ENCODE data around the gene LETM1.

Gene LETM1

GRCh38 chr4:1807332-1807777, 48.6 kb downstream of the LETM1 start:
- DNase-seq (ENCODE audit: low read depth in 2 of 2) = no peak

GRCh38 chr4:1806596-1807331, 49.2 kb downstream of the LETM1 start:
- no peak for DNase-seq (ENCODE audit: low read depth in 2 of 2)

DNA sequence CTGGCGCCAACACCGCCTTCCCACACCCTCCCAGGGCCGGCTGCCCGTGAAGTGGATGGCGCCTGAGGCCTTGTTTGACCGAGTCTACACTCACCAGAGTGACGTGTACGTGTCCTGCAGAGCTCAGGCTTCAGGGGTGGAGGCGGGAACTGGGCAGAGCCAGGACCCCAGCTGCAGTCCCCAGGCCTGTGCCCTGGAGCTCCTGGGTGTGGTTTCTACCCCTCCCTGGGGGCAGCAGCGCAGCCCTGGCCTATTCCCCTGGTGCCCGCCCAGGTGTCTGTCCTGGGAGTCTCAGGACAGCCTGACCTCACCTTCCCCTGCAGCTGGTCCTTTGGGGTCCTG, 49.8 kb downstream of the LETM1 start:
- DNase-seq (ENCODE audit: low read depth in 2 of 2) = no peak

DNA sequence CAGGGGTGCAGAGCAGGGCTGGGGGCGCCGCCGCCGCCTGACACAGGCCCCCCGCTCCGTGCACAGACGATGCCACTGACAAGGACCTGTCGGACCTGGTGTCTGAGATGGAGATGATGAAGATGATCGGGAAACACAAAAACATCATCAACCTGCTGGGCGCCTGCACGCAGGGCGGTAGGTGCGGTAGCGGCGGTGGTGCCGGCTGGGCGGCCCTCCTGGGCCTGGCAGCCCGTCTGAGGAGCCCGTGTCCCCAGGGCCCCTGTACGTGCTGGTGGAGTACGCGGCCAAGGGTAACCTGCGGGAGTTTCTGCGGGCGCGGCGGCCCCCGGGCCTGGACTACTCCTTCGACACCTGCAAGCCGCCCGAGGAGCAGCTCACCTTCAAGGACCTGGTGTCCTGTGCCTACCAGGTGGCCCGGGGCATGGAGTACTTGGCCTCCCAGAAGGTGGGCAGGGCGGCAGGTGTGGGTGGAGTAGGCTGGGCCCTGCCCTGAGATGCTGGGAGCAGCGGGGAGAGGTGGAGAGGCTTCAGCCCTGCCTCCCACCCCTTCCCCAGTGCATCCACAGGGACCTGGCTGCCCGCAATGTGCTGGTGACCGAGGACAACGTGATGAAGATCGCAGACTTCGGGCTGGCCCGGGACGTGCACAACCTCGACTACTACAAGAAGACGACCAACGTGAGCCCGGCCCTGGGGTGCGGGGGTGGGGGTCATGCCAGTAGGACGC, 50.3 kb downstream of the LETM1 start:
- DNase-seq (ENCODE audit: low read depth in 2 of 2) = no peak

DNA sequence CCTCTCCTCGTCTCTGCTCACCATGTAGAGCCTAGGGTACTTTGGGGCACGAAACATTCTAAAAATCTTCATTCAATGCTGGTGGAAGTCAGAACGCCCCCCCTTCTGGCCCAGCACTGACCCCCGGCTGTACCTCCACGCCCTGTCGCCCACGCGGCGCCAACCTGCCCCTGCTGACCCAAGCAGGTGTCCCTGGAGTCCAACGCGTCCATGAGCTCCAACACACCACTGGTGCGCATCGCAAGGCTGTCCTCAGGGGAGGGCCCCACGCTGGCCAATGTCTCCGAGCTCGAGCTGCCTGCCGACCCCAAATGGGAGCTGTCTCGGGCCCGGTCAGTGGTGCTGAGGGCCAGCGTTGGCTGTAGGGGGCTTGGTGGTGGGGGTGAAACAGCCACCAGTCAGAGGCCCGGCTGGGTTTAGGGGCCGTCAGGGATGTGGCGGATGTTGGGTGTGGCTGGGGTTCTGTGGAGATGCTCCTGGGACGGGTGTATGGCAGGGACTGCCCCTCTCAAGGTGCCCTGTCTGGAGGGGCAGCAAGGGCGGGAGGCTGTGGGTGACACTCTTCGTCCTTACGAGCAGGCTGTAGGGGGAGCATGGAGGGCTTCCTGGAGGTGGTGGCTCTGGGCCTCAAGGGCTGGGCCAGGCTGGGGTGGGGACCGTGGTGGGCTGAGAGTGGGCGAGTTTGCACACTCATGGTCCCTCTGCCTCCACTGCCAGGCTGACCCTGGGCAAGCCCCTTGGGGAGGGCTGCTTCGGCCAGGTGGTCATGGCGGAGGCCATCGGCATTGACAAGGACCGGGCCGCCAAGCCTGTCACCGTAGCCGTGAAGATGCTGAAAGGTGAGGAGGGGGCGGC, 51.1 kb downstream of the LETM1 start:
- DNase-seq (ENCODE audit: low read depth in 2 of 2) = no peak

- no peak for DNase-seq (ENCODE audit: low read depth in 2 of 2)
These were observed 52.2 kb downstream of the LETM1 start for GRCh38 chr4:1803523-1804423.

DNA sequence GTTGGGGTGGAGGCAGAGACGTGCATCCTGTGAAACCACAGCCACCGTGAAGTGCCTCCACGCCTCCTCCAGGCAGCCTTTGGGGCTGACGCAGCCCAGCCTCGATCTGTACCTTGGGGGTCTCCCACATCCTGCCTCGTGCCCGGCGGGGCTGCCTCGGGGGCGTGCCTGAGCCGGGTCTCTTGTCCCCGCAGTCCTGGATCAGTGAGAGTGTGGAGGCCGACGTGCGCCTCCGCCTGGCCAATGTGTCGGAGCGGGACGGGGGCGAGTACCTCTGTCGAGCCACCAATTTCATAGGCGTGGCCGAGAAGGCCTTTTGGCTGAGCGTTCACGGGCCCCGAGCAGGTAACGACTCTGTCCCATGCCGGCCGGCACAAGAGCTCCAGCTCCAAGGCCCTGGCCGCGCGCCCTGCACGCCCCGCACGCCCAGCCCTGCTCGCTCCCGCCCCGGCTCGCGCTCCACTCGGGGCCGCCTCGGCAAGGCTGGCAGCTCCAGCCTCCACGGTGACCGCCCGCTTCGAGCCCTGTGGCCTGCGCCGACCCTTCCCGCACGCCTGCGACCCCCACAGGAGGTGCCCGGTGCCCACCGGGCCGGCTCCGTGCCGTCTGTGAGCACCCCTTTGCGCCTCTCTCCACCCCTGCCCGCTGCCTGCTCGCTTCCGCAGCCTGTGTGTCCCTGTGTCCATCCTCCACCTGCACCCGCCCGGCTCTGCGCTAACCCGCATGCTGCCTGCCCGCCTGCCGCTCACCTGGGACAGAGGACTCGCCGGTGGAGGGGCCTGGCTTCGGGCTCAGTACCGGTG, 53.0 kb downstream of the LETM1 start:
- no peak for DNase-seq (ENCODE audit: low read depth in 2 of 2)

DNA sequence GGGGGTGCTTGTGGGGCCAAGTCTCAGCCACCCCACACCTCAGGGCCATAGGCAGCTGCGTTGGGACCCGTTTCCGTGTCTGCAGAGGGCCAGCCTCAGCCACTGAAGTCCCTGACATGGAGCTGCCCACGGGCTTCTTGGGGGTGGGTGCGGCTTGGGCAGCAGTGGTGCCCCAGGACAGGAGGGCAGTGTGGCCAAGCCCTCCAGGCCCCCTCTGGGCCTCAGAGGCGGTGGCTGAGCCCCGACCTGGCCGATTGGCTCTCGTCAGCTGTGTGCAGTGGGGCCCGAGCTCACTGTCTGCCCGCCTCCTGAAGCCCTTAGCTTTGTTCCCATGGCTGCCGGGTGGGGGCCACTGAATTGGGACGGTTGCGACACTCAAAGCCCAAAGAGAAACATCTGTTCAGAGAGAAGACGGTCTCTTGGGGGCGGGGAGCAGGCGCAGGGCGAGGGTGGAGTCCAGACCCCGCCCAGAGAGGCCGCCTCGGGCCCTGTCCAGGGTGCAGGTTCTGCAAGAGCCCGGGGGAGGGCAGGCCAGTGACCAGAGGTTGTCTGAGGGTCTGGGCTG, 53.7 kb downstream of the LETM1 start:
- DNase-seq (ENCODE audit: low read depth in 2 of 2) = no peak

DNA sequence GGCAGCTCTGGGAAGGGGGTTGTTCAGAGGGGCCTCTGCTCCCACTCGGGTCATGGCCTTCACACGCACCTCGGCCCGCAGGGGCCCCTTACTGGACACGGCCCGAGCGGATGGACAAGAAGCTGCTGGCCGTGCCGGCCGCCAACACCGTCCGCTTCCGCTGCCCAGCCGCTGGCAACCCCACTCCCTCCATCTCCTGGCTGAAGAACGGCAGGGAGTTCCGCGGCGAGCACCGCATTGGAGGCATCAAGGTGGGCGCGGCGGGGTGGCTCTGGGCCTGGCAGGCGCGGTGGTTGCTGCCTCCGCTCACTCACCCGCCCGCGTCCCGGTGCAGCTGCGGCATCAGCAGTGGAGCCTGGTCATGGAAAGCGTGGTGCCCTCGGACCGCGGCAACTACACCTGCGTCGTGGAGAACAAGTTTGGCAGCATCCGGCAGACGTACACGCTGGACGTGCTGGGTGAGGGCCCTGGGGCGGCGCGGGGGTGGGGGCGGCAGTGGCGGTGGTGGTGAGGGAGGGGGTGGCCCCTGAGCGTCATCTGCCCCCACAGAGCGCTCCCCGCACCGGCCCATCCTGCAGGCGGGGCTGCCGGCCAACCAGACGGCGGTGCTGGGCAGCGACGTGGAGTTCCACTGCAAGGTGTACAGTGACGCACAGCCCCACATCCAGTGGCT, 54.5 kb downstream of the LETM1 start:
- DNase-seq (ENCODE audit: low read depth in 2 of 2) = no peak

DNA sequence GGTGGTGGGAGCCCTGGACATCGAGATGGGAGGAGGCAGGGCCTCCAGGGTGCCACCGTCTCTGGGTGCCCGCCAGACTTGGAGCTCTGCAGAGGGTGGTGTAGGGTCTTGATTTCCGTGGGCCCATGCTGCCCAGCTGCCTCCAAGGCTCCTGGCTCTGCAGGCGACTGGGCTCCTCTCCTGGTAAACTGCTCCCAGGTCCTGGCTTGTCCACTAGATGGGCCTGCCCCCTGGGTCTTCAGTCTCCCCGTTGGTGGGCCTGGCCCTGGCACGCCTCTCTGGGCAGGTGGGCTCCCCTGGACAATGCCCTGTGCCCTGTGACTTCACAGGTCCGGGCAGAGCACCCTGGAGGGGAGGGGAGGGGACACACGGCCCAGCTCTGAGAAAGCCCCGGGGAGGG, 55.2 kb downstream of the LETM1 start:
- no peak for DNase-seq (ENCODE audit: low read depth in 2 of 2)

GRCh38 chr4:1799387-1800375, 56.3 kb downstream of the LETM1 start:
- no peak for DNase-seq (ENCODE audit: low read depth in 2 of 2)

- no peak for DNase-seq (ENCODE audit: low read depth in 2 of 2)
These were observed 57.2 kb downstream of the LETM1 start for GRCh38 chr4:1798580-1799386.

GRCh38 chr4:1797861-1798579, 57.9 kb downstream of the LETM1 start:
- DNase-seq (ENCODE audit: low read depth in 2 of 2) = no peak

- DNase-seq (ENCODE audit: low read depth in 2 of 2) = no peak
These were observed 58.6 kb downstream of the LETM1 start for GRCh38 chr4:1797298-1797860.

DNA sequence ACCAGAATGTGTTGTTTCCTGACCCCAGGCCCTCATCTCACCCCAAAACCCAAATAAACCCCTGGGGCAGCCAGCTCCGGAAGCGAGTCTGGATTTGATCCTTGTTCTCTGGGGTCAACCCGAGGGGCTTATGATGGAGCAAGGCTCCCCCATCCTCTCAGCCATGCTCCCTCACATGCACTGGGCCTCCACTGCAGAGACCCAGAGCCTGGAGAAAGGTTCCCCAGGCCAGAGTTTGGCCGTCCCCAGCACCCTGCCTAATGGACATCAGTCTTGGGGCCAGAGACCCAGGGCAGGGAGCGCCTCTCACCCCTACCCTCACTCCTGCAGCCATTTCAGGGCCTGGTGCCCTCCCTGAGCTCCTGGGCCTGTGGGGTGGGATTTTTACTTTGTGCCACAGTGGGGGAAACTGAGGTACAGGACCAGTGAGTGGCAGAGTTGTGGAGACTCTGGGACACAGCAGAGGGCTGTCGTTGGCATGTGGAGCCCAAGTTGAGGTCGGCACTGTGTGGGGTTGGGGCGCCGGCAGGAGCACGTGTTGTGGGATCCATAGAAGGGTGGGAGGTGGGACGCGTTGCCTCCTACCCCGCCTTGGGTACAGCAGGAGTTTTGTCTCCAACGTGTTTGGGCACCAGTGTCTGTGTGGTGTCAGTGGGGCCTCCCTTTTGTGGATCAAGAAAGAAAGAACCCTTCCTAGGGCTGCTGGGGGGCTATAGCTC, 59.3 kb downstream of the LETM1 start:
- no peak for DNase-seq (ENCODE audit: low read depth in 2 of 2)
